ENCODE data around the gene NFATC3. TPM values are rescaled to one million over a fixed set of nuclear protein-coding genes. Genes with fewer than 3 reads are reported as not detected.

The NFATC3 gene
- total RNA-seq, 1 donor from 2014 or later = 33.1 TPM

GRCh38 chr16:68079626-68080344, 5.4 kb upstream of the NFATC3 start:
- no peaks in the 10 kb centered on the region for H3K36me3 Mint-ChIP-seq (ENCODE audit: unreplicated experiment)
- H3K4me3 Mint-ChIP-seq (ENCODE audit: unreplicated experiment) = no peak overlapping the region
- no peak for DNase-seq
- H3K27ac Mint-ChIP-seq (ENCODE audit: unreplicated experiment) = no peak overlapping the region
- peaks cover 8% of the 10 kb centered on the region for H3K27me3 Mint-ChIP-seq (ENCODE audit: unreplicated experiment)
- H3K4me1 Mint-ChIP-seq (ENCODE audit: low read depth, unreplicated experiment) = peaks cover 15% of the 10 kb centered on the region
- TF ChIP-seq, protein P1, sequence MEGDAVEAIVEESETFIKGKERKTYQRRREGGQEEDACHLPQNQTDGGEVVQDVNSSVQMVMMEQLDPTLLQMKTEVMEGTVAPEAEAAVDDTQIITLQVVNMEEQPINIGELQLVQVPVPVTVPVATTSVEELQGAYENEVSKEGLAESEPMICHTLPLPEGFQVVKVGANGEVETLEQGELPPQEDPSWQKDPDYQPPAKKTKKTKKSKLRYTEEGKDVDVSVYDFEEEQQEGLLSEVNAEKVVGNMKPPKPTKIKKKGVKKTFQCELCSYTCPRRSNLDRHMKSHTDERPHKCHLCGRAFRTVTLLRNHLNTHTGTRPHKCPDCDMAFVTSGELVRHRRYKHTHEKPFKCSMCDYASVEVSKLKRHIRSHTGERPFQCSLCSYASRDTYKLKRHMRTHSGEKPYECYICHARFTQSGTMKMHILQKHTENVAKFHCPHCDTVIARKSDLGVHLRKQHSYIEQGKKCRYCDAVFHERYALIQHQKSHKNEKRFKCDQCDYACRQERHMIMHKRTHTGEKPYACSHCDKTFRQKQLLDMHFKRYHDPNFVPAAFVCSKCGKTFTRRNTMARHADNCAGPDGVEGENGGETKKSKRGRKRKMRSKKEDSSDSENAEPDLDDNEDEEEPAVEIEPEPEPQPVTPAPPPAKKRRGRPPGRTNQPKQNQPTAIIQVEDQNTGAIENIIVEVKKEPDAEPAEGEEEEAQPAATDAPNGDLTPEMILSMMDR (IDR thresholded peaks at IDR 0.05; ENCODE audit: partially characterized antibody, unreplicated experiment) = no peak
- H3K9me3 Mint-ChIP-seq (ENCODE audit: unreplicated experiment) = peaks cover 6% of the 10 kb centered on the region

DNA sequence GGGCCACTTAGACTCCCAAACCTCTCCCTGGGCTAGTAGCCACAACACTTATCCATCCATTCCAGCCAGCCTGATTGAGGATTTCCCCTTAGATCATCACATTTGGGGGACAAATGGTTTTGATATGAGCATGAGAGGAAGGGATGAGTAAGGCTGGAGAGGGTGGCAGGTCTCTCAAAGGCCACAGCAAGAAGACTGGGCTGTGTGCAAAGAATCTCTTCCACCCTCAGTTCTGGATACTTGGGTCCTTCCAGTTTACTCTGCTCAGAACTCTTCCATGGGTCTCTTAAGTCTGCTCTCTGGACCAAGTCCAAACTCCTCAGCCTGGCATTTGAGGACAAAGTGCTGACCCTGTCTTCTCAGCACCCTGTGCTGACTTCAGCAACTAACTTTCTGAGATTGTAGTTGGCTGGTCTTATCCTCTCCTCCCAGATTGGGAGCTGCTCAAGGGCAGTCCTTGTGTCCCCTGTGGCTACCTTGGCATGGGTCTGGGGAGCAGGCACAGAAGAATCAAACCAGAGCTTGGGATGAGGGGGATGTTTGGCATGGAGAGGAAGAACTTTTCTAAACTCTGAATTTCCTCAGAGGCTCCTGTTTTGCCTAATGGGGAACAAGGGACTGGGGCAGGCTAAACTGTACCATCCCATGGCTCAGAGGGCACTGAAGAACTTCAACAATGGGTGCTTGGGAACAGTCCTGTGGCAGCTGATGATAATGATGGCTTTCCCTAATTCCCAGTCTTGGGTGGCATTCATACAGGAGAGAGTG, 3.1 kb upstream of the NFATC3 start:
- Mint-ChIP-seq H3K4me1 (ENCODE audit: low read depth, unreplicated experiment) (peaks cover 17% of the 10 kb centered on the region), H3K36me3 (ENCODE audit: unreplicated experiment) (no peaks in the 10 kb centered on the region), H3K9me3 (ENCODE audit: unreplicated experiment) (peaks cover 12% of the 10 kb centered on the region), H3K27ac (ENCODE audit: unreplicated experiment) (no peak overlapping the region), H3K27me3 (ENCODE audit: unreplicated experiment) (peaks cover 13% of the 10 kb centered on the region), H3K4me3 (ENCODE audit: unreplicated experiment) (no peak overlapping the region)
- no peak for DNase-seq
- TF ChIP-seq, protein P1 (IDR thresholded peaks at IDR 0.05; ENCODE audit: partially characterized antibody, unreplicated experiment) = no peak

GRCh38 chr16:68082629-68083238, 2.4 kb upstream of the NFATC3 start:
- TF ChIP-seq, protein P1 (IDR thresholded peaks at IDR 0.05; ENCODE audit: partially characterized antibody, unreplicated experiment) = no peak
- Mint-ChIP-seq H3K27ac (ENCODE audit: unreplicated experiment) (no peak overlapping the region), H3K4me3 (ENCODE audit: unreplicated experiment) (no peak overlapping the region), H3K27me3 (ENCODE audit: unreplicated experiment) (peaks cover 13% of the 10 kb centered on the region), H3K36me3 (ENCODE audit: unreplicated experiment) (no peaks in the 10 kb centered on the region), H3K4me1 (ENCODE audit: low read depth, unreplicated experiment) (peaks cover 17% of the 10 kb centered on the region), H3K9me3 (ENCODE audit: unreplicated experiment) (peaks cover 12% of the 10 kb centered on the region)
- no peak for DNase-seq

DNA sequence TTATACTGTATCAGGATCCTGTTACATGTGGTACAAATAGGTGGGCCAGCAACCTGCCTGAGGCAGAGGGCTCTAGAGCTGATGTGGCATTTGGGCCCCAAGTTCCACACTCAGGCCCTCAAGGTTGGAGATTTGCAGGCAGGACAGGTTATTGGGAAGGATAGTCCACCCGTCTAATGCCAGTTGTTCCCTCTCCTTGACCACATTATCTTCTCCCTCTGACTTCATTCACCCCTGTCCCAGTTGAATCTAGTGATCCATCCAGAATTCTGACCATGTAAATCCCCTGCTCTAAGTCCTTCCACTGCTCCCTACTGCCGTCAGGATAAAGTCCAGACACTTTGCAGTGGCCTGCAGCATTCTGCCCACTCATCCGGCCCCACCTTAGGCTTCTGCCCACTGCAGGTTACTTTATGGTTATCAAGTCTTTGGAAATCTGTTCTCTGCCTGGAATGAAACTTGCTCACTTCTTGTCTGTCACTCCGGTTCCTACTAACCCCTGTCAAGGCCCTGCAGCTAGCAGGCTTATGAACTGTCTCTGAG, 1.9 kb upstream of the NFATC3 start:
- H3K9me3 Mint-ChIP-seq (ENCODE audit: unreplicated experiment) = peaks cover 12% of the 10 kb centered on the region
- peaks cover 13% of the 10 kb centered on the region for H3K27me3 Mint-ChIP-seq (ENCODE audit: unreplicated experiment)
- TF ChIP-seq, protein P1 (IDR thresholded peaks at IDR 0.05; ENCODE audit: partially characterized antibody, unreplicated experiment) = no peak
- H3K4me3 Mint-ChIP-seq (ENCODE audit: unreplicated experiment) = peak overlapping the region; percentile 83
- DNase-seq = no peak
- peaks cover 17% of the 10 kb centered on the region for H3K4me1 Mint-ChIP-seq (ENCODE audit: low read depth, unreplicated experiment)
- H3K27ac Mint-ChIP-seq (ENCODE audit: unreplicated experiment) = peak overlapping the region; percentile 97
- H3K36me3 Mint-ChIP-seq (ENCODE audit: unreplicated experiment) = no peaks in the 10 kb centered on the region
